CD4-positive, alpha-beta T cell treated with Interleukin-15 for 4 hours (primary cell): ENCODE measurements around the gene PKP2.

Experiments used
- DNase-seq: peaks from one replicate; pipeline ENCODE4 v3.0.0-alpha.2; 2020; ENCODE audit warnings: low spot score

Gene PKP2

GRCh38 chr12:32809196-32809595 is 87.4 kb downstream of the PKP2 start:
- DNase-seq: no peak

DNA sequence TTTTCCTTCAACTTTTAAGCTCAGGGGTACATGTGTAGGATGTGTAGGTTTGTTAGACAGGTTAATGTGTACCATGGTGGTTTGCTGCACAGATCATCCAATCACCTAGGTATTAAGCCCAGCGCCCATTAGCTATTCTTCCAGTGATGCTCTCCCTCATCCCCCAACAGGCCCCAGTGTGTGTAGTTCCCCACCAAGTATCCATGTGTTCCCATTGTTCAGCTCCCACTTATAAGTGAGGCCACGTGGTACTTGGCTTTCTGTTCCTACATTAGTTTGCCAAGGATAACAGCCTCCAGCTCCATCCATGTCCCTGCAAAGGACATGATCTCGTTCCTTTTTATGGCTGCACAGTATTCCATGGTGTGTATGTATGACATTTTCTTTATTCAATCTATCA is 92.3 kb downstream of the PKP2 start:
- DNase-seq: no peak

DNA sequence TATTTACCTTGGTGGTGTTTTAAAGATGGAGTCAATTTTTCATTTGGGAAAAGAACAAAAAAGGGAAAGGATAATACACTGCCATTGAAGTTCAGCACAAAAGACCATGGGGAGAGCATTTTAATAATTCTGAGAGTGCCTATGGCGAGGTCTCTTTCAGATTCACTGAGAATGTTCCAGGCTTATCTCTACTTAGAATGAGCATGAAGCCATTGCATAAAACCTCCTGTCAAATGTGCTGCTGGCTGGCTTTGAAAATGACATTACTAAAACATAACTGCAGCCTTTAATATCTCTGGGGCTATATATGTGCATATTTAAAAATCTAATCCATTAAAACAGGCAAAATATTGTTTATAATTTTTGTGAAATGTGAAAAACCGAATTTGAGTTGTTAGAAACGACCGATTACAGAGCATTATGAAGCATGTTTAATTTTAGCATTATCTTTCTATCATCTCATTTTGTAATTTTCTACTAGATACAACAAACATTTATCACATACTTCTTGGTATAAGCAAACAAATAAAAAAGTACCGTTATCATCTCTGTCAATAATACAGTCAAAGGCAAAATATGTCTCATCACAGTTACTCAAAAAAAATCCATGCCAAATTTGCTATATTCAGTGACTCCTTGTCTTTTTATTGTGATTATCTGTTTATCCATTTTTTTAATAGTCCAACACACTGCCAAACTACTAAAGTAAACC is 95.2 kb downstream of the PKP2 start:
- DNase-seq: no peak

GRCh38 chr12:32794281-32794680 is 102.3 kb downstream of the PKP2 start:
- no peak for DNase-seq

GRCh38 chr12:32789916-32790315 is 106.7 kb downstream of the PKP2 start:
- no peak for DNase-seq

DNA sequence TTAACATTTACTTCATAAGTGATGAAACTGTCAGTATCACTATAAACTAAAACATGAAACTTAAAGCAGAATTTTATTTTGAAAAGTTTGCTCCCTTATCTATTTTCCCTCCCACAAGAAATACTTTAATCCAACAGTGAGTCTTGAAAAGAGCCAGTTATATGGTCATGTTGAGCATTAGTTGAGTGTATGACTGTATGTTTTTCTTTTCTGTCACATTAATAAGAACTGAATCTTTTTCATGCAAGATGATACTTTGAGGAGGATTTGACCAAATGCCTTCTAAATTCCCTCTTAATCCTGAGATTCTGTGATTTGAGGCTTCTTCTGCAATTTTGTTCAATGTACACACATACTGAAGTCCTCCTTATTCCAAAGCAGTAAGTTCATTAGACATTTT is 107.1 kb downstream of the PKP2 start:
- DNase-seq: no peak

DNA sequence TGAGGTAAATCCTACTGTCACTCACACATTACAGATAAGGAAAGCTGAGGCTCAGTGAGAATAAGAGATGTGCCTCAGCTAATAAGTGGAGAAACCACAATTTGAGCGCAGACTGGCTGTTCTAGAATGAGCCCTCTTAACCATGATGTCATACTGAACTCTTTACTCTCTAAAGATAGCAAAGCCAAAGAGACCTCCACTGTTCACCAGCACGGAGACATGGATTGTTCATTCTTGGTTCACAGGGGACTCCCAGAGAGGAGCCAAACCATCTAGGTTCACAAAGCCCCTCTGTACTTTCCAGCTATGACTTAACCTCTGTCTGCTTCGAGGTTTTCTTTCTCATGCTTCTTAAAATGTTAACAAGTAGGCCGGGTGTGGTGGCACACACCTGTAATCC is 108.2 kb downstream of the PKP2 start:
- DNase-seq: no peak

GRCh38 chr12:32785557-32785956 is 111.0 kb downstream of the PKP2 start:
- no peak for DNase-seq

DNA sequence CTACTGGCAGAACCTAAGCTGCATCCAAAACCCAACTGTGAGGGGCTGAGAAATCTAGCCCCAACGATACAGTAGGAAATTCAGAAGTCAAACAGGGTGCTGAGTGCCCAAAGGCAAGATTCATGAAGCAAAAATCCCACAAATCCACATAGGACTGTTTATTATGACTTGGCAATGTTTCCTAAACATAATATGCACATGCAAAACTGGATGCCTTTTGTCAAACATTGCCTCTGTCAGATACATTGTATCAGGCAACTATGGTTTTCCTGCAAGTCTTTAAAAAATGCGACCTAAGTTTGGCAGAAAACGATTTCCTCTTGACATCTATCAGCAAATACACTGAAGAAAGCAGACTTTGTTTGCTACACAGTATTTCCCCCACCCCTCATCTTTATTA is 113.5 kb downstream of the PKP2 start:
- no peak for DNase-seq

DNA sequence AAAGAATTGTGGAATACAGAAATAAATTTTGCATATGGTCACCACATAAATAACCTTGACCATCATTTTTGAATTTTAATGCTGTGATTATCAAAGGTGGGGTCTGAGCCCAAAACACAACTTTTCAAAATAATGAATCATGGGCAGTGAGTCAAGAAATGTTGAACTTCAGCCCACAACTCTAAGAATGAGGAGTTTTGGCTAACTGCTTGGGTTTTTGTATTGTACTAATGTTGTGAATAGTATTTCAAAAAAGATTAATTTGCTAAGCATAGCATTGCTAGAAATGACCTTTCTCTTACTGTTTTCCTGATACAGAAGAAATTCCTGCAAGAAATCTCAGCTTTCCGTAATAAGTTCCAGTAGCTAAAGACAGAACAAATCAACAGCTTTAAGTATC is 116.5 kb downstream of the PKP2 start:
- no peak for DNase-seq

DNA sequence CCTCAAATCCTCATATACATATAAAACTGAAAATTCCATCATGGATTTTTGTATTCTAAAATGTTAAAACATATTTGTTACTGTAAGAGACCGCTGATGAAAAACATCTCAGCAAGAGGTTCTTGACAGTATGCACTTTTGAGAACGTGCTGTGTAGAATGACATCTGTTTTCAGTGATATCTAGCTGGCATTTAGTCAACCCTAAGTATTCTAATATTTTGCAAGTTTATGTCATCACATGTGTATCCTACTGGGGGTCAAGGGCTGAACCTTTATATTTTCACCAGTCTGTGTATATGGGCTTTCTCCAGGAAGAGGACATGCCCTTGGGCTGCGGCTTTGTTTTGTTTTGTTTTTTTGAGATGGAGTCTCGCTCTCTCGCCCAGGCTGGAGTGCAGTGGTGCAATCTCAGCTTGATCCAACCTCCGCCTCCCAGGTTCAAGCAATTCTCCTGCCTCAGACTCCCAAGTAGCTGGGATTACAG is 118.8 kb downstream of the PKP2 start:
- no peak for DNase-seq

GRCh38 chr12:32777159-32777558 is 119.4 kb downstream of the PKP2 start:
- DNase-seq: no peak

DNA sequence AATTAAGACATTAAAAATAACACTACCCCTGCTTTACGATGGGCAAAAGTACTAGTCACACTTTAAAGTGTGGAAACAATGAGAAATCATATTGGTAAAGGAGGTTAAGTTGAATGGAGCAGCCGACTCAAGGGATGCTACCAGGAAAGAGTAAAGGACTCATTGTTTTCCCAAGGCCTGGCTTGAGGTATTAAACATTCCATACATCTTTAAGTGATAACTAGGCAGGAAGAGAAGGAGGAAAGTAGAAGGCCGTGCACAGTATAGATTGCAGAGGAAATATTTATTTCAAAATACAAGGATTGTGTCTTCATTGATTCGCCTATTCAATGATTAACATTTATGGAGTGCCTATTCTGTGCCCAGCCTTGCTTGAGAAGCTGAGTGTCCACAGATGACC is 120.3 kb downstream of the PKP2 start:
- DNase-seq: no peak

DNA sequence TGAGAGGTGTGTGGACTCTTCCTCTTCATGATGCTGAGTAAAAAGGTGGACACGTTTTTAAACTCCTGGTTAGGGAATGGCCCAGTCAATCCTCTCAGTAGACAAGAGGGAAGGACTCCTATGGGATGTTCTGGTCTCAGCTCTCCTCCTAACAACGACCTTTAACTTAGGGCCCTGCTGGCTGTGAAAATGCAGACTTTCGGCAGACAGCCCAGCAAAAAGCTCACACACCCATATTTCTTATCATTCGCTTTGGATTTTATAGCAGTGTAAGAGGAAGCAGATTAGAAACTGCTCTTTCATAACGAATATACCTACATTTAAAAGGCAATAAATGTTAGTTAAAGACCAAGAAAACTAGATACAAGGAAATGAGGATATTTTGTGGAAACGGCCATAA is 122.9 kb downstream of the PKP2 start:
- no peak for DNase-seq

GRCh38 chr12:32770141-32770540 is 126.4 kb downstream of the PKP2 start:
- no peak for DNase-seq

DNA sequence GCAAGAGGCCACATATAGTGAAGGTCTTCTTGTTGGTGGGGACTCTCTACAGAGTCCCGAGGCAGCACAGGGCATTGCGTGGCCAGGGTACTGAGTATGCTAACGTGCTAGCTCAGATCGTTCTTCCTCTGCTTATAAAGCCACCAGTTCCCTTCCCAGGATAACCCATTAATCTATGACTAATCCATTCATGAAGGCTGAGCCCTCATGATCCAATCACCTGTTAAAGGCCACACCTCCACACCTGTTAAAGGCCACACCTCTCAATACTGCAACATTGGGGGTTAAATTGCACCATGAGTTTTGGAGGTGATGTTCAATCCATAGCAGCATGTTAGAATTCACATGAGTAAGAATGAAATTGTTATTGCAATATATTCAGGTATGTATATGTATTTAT is 128.1 kb downstream of the PKP2 start:
- DNase-seq: no peak

- DNase-seq: no peak
These were observed 130.7 kb downstream of the PKP2 start for GRCh38 chr12:32765906-32766305.

GRCh38 chr12:32761716-32762115 is 134.9 kb downstream of the PKP2 start:
- DNase-seq: no peak

GRCh38 chr12:32757157-32757556 is 139.4 kb downstream of the PKP2 start:
- DNase-seq: no peak

DNA sequence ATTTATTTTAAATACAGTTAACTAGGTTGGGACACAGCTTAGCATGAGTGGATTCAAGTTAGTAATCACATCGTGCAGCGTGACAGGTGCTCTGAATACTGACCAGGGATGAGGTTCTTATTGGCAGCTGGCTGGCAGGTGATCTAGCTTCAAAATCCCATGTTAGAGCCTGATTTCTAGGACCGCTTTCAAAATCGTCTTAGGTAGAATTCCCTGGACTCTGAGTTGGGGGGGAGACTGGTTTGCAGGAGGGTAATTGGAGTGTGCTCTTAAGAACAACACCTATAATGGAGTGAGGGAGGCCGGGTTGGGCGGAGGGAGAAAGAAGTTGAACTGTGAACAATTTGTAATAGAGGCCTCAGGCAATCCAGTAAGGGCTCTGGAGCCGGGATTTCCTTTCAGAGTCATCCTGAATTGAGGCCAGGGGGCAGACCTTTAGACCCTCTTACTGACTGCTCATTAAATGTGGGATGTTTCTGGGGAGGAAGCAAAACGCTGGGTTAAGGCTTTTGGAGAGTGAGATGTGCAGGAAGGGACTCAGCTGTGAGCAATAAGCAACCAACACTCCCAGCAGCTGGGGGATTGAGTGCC is 140.0 kb downstream of the PKP2 start:
- DNase-seq: no peak

GRCh38 chr12:32755654-32756475 is 140.7 kb downstream of the PKP2 start, which contains the start of gene YARS2:
Gene YARS2 (minus strand): TSS chr12:32755897. CDS start chr12:32755874, 23 bp downstream.
- peak; percentile 92 for DNase-seq

GRCh38 chr12:32755051-32755653 is 141.4 kb downstream of the PKP2 start:
- DNase-seq: peak; percentile 68

DNA sequence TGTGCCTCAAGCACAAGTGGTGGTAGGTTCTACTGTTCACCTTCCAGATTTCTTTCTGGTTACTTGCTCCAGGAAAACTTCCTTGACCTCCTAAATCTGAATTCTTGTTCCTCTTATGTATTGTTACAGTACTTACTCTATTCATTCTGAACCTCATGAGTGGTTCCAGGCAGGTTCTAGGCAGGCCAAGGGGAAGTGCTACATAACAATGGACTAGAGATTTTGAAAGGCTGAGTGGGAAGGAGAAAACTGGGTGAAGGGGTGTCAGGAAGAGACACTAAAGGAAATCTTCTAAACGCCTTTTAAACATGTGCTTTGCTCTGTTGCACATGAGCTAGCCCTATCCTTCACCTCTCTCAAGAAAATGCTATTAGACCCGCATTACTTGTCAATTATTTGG is 142.5 kb downstream of the PKP2 start:
- DNase-seq: no peak
